Measurements from ENCODE around the gene ARHGAP22.

The ARHGAP22 gene

DNA sequence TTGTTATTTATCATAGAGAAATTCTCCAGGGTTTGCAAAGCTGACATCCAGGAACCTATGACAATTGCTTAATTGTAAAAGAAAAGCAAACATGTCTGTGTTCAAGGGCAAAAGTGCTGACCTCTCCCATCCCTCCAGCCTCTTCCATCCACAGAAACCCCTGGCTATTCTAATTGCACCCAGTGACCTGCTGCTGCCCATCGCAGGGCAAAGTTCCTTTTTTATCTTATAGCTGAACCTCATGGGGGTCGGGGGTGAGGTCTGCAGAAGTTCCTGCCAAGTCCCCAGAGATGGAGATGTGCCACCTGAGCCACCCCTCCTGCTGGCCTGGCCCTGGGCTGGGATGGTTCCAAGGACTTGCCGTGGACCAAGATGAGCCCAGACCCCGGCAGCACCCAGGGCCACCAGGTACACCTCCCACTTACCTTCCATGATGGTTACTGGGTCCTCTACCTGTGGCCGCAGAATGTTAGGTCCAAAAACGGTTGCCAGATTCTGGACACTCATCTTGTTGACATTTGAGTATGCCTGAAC, 151.9 kb downstream of the ARHGAP22 start:
- no peak overlapping the region for H3K4me3 ChIP-seq (replicated peaks in 1 of 2; ENCODE audit: low read depth in 2 of 2, low read length in 2 of 2)
- TF ChIP-seq, protein P1, sequence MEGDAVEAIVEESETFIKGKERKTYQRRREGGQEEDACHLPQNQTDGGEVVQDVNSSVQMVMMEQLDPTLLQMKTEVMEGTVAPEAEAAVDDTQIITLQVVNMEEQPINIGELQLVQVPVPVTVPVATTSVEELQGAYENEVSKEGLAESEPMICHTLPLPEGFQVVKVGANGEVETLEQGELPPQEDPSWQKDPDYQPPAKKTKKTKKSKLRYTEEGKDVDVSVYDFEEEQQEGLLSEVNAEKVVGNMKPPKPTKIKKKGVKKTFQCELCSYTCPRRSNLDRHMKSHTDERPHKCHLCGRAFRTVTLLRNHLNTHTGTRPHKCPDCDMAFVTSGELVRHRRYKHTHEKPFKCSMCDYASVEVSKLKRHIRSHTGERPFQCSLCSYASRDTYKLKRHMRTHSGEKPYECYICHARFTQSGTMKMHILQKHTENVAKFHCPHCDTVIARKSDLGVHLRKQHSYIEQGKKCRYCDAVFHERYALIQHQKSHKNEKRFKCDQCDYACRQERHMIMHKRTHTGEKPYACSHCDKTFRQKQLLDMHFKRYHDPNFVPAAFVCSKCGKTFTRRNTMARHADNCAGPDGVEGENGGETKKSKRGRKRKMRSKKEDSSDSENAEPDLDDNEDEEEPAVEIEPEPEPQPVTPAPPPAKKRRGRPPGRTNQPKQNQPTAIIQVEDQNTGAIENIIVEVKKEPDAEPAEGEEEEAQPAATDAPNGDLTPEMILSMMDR (IDR thresholded peaks at IDR 0.05; ENCODE audit: low read depth, low read length): no peak
- DNase-seq (ENCODE audit: low read depth in 2 of 2): no peak

DNA sequence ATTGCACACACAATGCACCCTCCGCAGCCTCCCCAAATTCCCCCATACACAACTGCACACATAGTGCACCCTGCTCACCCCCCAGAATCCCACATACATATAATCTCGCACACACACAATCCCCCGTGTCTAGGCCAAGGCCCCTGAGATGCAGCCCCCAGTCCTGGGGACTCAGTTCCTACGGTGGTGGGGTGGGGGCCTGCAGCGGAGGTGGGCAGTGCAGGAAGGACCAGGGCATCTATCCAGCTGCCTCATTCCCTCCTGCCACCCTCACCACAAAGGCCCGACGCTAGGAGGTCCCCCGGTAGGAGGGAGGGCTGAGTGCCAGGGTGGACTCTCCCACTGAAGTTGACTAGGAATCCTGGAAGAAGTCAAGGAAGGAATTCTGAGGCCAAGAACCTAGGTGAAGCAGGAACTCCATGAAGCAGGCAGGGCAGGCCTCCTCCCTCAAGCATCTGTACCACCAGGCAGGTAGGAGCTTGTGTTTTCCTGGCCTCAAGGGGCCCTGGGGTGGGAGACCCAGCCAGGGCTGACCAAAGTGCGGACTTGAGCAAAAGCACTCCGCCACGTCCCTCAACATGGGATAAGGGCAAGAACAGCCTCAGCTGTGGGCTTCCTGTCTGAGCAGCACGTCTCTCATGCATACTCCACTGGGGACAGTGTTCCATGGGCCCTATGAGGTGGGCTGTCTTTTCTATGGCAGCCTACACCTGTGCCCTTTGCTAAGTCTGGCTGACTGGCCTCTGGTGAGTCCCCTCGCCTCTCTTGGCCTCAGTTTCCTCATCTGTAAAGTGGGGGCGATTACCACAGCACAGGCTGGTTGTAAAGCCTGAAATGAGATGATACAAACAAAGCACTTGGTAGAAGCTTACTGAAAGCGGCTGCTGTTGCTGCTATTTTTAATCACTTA, 152.6 kb downstream of the ARHGAP22 start:
- no peak for DNase-seq (ENCODE audit: low read depth in 2 of 2)
- H3K4me3 ChIP-seq (replicated peaks in 1 of 2; ENCODE audit: low read depth in 2 of 2, low read length in 2 of 2): no peak overlapping the region
- TF ChIP-seq, protein P1 (IDR thresholded peaks at IDR 0.05; ENCODE audit: low read depth, low read length): no peak

DNA sequence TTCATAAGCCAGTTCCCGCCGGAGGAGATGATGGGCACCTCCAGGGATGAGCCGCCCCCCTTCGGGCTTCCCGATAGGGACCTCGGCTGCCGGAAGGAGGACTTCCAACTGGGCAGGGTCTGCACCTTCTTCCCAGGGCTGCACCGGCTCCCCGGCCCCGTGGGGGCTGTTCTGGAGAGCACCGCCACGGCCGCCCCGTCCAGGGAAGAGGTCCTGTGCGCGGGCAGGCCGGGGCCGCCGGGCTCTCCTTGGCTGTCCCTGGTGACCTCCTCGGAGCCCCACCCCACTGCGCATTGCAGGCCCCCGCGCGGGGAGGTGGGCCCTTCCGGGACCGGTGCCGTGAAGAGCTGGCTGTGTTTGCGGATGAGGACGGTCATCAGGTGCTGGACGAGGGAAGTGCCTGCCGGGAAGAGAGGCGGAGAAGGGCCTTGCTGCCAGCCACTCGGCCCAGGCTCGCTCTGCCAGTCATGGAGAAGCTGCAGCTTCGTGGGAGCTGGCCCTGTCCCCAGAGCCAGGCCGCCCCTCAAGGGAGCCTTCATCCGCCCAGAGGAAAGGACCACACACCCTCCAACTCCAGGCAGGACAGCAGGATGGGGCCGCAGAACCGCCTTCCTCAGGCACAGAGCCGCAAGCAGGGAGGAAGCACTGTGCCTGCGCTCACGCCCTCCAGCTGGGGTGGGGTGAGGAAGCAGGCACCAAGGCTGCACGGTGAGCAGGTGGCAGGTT, 154.0 kb downstream of the ARHGAP22 start:
- H3K4me3 ChIP-seq (replicated peaks in 1 of 2; ENCODE audit: low read depth in 2 of 2, low read length in 2 of 2): no peak overlapping the region
- TF ChIP-seq, protein P1 (IDR thresholded peaks at IDR 0.05; ENCODE audit: low read depth, low read length): no peak
- no peak for DNase-seq (ENCODE audit: low read depth in 2 of 2)

DNA sequence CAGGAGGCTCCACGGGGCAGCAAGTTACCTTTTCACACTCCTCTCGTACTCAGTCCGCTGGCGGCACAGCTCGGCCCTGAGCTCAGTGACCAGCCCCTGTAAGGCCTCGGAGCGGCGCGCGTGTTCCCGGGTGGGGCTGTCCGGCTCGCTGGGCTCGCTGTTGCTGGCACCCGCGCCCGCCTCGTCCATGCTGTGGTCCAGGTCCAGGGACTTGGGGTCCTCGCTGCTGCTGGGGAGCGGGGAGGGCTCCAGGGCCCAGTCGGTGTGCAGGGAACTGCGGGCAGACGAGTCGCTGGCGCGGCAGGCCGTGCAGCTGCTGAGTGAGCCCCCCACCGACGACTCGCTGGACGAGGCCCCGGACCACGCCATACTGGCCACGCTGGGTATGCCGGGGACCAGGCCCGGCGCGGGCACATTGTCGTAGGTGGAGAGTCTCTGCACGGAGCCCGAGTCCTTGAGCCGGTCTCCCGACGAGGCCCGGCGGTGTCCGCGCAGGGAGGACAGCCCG, 154.6 kb downstream of the ARHGAP22 start:
- H3K4me3 ChIP-seq (replicated peaks in 1 of 2; ENCODE audit: low read depth in 2 of 2, low read length in 2 of 2): no peak overlapping the region
- TF ChIP-seq, protein P1 (IDR thresholded peaks at IDR 0.05; ENCODE audit: low read depth, low read length): no peak
- no peak for DNase-seq (ENCODE audit: low read depth in 2 of 2)

DNA sequence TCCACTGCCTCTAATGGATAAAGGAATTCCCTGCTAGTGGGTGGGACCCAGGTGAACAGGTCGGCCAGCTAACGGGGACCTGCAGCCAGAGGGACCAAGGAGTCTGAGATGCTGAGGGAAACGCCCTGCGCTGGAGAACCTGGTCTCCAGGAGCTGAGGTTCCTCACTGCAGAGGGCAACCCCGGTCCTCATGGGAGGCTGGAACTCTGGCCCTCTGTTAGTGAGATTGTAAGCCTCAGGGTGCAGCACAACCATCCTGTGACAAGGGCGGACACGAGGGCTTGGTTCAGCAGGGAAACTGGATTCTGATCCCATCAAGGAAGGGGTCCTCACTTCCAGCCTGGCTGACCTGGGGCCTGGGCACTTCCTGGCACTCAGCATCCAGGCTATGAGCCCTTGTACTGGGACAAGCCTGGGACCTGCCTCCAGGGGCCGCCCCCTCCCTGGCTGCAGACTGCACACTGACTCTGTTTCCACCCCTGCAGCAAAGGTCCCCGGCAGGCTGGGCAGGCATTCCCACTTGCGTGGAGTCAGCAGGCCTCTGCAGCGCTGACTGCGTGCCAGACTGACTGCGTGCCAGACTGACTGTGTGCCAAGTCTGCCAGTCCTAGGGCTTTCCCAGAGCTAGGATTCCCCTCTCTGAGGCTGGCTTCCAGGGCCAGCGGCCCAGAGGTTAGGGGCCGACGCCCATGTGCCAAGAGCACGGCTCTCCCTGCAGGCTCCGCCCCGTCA, 155.2 kb downstream of the ARHGAP22 start:
- DNase-seq (ENCODE audit: low read depth in 2 of 2): no peak
- TF ChIP-seq, protein P1 (IDR thresholded peaks at IDR 0.05; ENCODE audit: low read depth, low read length): no peak
- H3K4me3 ChIP-seq (replicated peaks in 1 of 2; ENCODE audit: low read depth in 2 of 2, low read length in 2 of 2): no peak overlapping the region

DNA sequence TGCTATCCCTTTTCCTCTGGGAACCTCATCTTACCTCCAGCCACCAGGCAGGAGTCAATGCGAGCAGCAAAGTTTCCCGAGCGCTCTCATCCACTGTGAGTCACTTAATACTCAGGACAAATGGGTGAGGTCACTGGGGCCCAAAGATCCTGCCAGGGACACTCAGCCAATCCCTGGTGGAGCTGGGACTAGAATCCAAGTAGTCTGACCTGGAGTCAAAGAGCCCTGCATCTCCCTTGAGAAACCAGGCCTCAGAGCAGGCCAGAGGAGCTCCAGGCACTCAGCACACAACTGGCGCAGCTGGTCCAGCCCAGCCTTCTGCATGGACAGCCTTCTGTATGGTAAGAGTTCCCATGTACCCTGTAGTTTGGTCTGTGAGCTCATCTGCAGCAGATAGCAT, 156.1 kb downstream of the ARHGAP22 start:
- H3K4me3 ChIP-seq (replicated peaks in 1 of 2; ENCODE audit: low read depth in 2 of 2, low read length in 2 of 2): no peak overlapping the region
- TF ChIP-seq, protein P1 (IDR thresholded peaks at IDR 0.05; ENCODE audit: low read depth, low read length): no peak
- DNase-seq (ENCODE audit: low read depth in 2 of 2): peak in 1 of 2 donors; percentile 78
